ENCODE results near the gene TRPC1. TPM values are rescaled to one million over a fixed set of nuclear protein-coding genes. Genes with fewer than 3 reads are reported as not detected.

TRPC1 gene
- total RNA-seq, 2 donors from 2014 or later, result 37.0 to 48.5 TPM

DNA sequence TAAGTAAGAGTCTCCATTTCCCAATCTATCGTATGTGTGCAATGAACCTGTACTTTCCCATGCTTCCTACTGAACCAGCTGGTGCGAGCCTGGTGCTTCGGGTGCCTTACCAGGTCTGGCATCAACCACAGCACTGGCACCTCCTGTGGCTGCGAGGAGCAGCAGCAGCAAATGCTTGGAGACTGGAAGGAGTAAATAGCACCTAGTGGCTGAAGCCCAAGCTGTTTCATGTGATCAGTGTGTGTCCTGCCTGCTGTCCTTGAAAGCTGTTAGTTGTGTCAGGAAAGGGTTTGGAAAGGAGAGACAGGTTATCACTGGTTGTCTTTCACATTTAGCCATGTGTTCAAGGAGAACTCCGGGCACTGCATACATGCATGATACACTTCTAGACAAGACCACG, 133.2 kb downstream of the TRPC1 start:
- Histone ChIP-seq H3K9me3 (no peaks in the 10 kb centered on the region), H3K36me3 (no peaks in the 10 kb centered on the region), H3K27me3 (replicated peaks; ENCODE audit: insufficient read depth) (no peaks in the 10 kb centered on the region), H3K4me3 (no peak overlapping the region), H3K27ac (no peak overlapping the region), H3K4me1 (ENCODE audit: control insufficient read depth in 1 of 2, low read depth in 2 of 2) (no peaks in the 10 kb centered on the region)
- no peak for DNase-seq (ENCODE audit: low spot score)
- TF ChIP-seq, protein P1, sequence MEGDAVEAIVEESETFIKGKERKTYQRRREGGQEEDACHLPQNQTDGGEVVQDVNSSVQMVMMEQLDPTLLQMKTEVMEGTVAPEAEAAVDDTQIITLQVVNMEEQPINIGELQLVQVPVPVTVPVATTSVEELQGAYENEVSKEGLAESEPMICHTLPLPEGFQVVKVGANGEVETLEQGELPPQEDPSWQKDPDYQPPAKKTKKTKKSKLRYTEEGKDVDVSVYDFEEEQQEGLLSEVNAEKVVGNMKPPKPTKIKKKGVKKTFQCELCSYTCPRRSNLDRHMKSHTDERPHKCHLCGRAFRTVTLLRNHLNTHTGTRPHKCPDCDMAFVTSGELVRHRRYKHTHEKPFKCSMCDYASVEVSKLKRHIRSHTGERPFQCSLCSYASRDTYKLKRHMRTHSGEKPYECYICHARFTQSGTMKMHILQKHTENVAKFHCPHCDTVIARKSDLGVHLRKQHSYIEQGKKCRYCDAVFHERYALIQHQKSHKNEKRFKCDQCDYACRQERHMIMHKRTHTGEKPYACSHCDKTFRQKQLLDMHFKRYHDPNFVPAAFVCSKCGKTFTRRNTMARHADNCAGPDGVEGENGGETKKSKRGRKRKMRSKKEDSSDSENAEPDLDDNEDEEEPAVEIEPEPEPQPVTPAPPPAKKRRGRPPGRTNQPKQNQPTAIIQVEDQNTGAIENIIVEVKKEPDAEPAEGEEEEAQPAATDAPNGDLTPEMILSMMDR (IDR thresholded peaks at IDR 0.05), result no peak
- no peak for ATAC-seq (ENCODE audit: insufficient number of reproducible peaks, low FRiP score, low read depth)

Other genes with a start within 250 kb of the TRPC1 start
- gene ATR, start 145.3 kb upstream of the TRPC1 start, total RNA-seq, result 10 to 100 TPM; 21.3 to 41.6 TPM
- gene PLS1, start 127.6 kb upstream of the TRPC1 start, total RNA-seq, result 1 to 10 TPM in 1 of 2 donors, under 1 TPM in 1; 0.54 to 1.4 TPM
- gene PCOLCE2, start 165.0 kb downstream of the TRPC1 start, total RNA-seq, result 100 to 1,000 TPM; 122 to 157 TPM
- gene PAQR9, start 239.6 kb downstream of the TRPC1 start, total RNA-seq, result under 1 TPM in 1 of 2 donors, not detected in 1; 0.21 TPM

Measured in thoracic aorta (tissue), 2 donors.